ENCODE results near the gene HAO2.

GRCh38 chr1:119388450-119388849 is 19.9 kb downstream of the HAO2 start:
- TF ChIP-seq OSR1 (CRISPR knock-in tag; IDR thresholded peaks at IDR 0.05) (no peak), CSDC2 (CRISPR knock-in tag; IDR thresholded peaks at IDR 0.05) (no peak), ARNTL (CRISPR knock-in tag; IDR thresholded peaks at IDR 0.05; ENCODE audit: borderline replicate concordance, low read depth) (no peak), PATZ1 (CRISPR knock-in tag; IDR thresholded peaks at IDR 0.05; ENCODE audit: borderline replicate concordance) (no peak), ZFP3 (CRISPR knock-in tag; IDR thresholded peaks at IDR 0.05) (no peak), ZNF70 (CRISPR knock-in tag; IDR thresholded peaks at IDR 0.05) (no peak), ZFP30 (CRISPR knock-in tag; IDR thresholded peaks at IDR 0.05) (no peak), BACH2 (CRISPR knock-in tag; IDR thresholded peaks at IDR 0.05; ENCODE audit: borderline replicate concordance) (no peak), ZNF8 (CRISPR knock-in tag; IDR thresholded peaks at IDR 0.05) (no peak)

Data from SK-N-SH treated with all-trans-retinoic acid at 6 μM for 48 hours (cell line).